ENCODE data around the gene WBP1L.

WBP1L gene

GRCh38 chr10:102796407-102797176 lies 52.8 kb downstream of the WBP1L start:
- DNase-seq (ENCODE audit: low spot score) (no peak), ATAC-seq (ENCODE audit: low read depth) (no peak)
- Histone ChIP-seq H3K9me3 (ENCODE audit: severe bottlenecking) (no peaks in the 10 kb centered on the region), H3K4me3 (ENCODE audit: severe bottlenecking) (no peak overlapping the region), H3K36me3 (ENCODE audit: low read depth) (no peaks in the 10 kb centered on the region), H3K4me1 (ENCODE audit: insufficient read depth, poor library complexity, severe bottlenecking) (no peaks in the 10 kb centered on the region), H3K27ac (ENCODE audit: poor library complexity, severe bottlenecking) (no peak overlapping the region), H3K27me3 (ENCODE audit: insufficient read depth, poor library complexity, severe bottlenecking) (no peaks in the 10 kb centered on the region)
- TF ChIP-seq CTCF (IDR thresholded peaks at IDR 0.05; ENCODE audit: poor library complexity, severe bottlenecking), result no peak

- ATAC-seq (ENCODE audit: low read depth) (no peak), DNase-seq (ENCODE audit: low spot score) (no peak)
- Histone ChIP-seq H3K27ac (ENCODE audit: poor library complexity, severe bottlenecking) (no peak overlapping the region), H3K4me3 (ENCODE audit: severe bottlenecking) (no peak overlapping the region), H3K36me3 (ENCODE audit: low read depth) (peaks cover 14% of the 10 kb centered on the region; the same call in 1 of the 2 replicates), H3K27me3 (ENCODE audit: insufficient read depth, poor library complexity, severe bottlenecking) (no peaks in the 10 kb centered on the region), H3K9me3 (ENCODE audit: severe bottlenecking) (no peaks in the 10 kb centered on the region), H3K4me1 (ENCODE audit: insufficient read depth, poor library complexity, severe bottlenecking) (no peaks in the 10 kb centered on the region)
- no peak for TF ChIP-seq CTCF (IDR thresholded peaks at IDR 0.05; ENCODE audit: poor library complexity, severe bottlenecking)
Measured at GRCh38 chr10:102799691-102800471, 56.1 kb downstream of the WBP1L start.

- Histone ChIP-seq H3K4me1 (ENCODE audit: insufficient read depth, poor library complexity, severe bottlenecking) (no peaks in the 10 kb centered on the region), H3K9me3 (ENCODE audit: severe bottlenecking) (no peaks in the 10 kb centered on the region)
Measured at GRCh38 chr10:102800611-102801335, 57.0 kb downstream of the WBP1L start.

GRCh38 chr10:102801496-102801895 lies 57.7 kb downstream of the WBP1L start:
- TF ChIP-seq CTCF (IDR thresholded peaks at IDR 0.05; ENCODE audit: poor library complexity, severe bottlenecking), result no peak
- no peak for ATAC-seq (ENCODE audit: low read depth)

More at GRCh38 chr10:102800611-102801335, 57.0 kb downstream of the WBP1L start:
- Histone ChIP-seq H3K36me3 (ENCODE audit: low read depth) (peaks cover 15% of the 10 kb centered on the region; the same call in 1 of the 2 replicates), H3K27me3 (ENCODE audit: insufficient read depth, poor library complexity, severe bottlenecking) (no peaks in the 10 kb centered on the region), H3K4me3 (ENCODE audit: severe bottlenecking) (no peak overlapping the region), H3K27ac (ENCODE audit: poor library complexity, severe bottlenecking) (no peak overlapping the region)
- DNase-seq (ENCODE audit: low spot score), result no peak
- TF ChIP-seq CTCF (IDR thresholded peaks at IDR 0.05; ENCODE audit: poor library complexity, severe bottlenecking), result no peak
- no peak for ATAC-seq (ENCODE audit: low read depth)

More at GRCh38 chr10:102801496-102801895, 57.7 kb downstream of the WBP1L start:
- Histone ChIP-seq H3K9me3 (ENCODE audit: severe bottlenecking) (no peaks in the 10 kb centered on the region), H3K27ac (ENCODE audit: poor library complexity, severe bottlenecking) (no peak overlapping the region), H3K36me3 (ENCODE audit: low read depth) (peaks cover 15% of the 10 kb centered on the region; the same call in 1 of the 2 replicates), H3K4me1 (ENCODE audit: insufficient read depth, poor library complexity, severe bottlenecking) (no peaks in the 10 kb centered on the region), H3K27me3 (ENCODE audit: insufficient read depth, poor library complexity, severe bottlenecking) (no peaks in the 10 kb centered on the region), H3K4me3 (ENCODE audit: severe bottlenecking) (no peak overlapping the region)
- DNase-seq (ENCODE audit: low spot score), result no peak

Measured in RWPE2 (cell line).